Ovary (tissue), 9 donors: ENCODE data around the gene SLC27A3. TPM values are rescaled to one million over a fixed set of nuclear protein-coding genes. Genes with fewer than 3 reads are reported as not detected.

Source experiments
- DNase-seq, 5 donors: peaks; one replicate each; pipeline ENCODE4 v3.0.0-alpha.2; 2019 to 2020
- H3K27ac ChIP-seq, 2 donors: fragments of 200-600 bp; one replicate each; pipeline versions ENCODE4 v1.5.1 to v1.8.0; 2019 to 2022
- H3K27me3 ChIP-seq: fragments of 200-600 bp; one replicate; pipeline ENCODE4 v1.8.0; 2022
- H3K36me3 ChIP-seq: fragments of 200-600 bp; sonication (generic); one replicate; pipeline ENCODE4 v1.5.1; 2019
- H3K4me1 ChIP-seq: one replicate; pipeline ENCODE4 v1.8.1; 2013; ENCODE audit warnings: mild to moderate bottlenecking, moderate library complexity; ENCODE audit not compliant: insufficient read depth
- H3K4me3 ChIP-seq: fragments of 200-600 bp; sonication (generic); one replicate; pipeline ENCODE4 v1.5.1; 2017
- H3K9me3 ChIP-seq, 2 donors: fragments of 200-600 bp in 1 of 2; sonication (generic) in 1 of 2; one replicate each; pipeline versions ENCODE4 v1.5.1 to v1.8.1; 2013 to 2019; ENCODE audit warnings: mild to moderate bottlenecking in 1 of 2, moderate library complexity in 1 of 2
- CTCF ChIP-seq, 3 donors: fragments of 450-650 bp in 2 of 3; fragments of 200-600 bp in 1 of 3; IDR thresholded peaks; one replicate each; pipeline versions ENCODE4 v1.5.1 to v1.8.0; 2016 to 2022; ENCODE audit warnings: antibody characterized with exemption in 3 of 3, mild to moderate bottlenecking in 1 of 3
- EP300 ChIP-seq: sonication (generic); formaldehyde crosslinking; IDR thresholded peaks from one replicate; pipeline ENCODE4 v1.6.1; 2017; ENCODE audit warnings: antibody characterized with exemption
- POLR2A ChIP-seq: fragments of 450-650 bp; IDR thresholded peaks from one replicate; pipeline ENCODE4 v1.6.1; 2017; ENCODE audit warnings: antibody characterized with exemption, mild to moderate bottlenecking, moderate library complexity
- WGBS, 3 donors: extraction: QIAGEN DNeasy Blood & Tissue Kit in 1 of 3; methylation state at CpG; one replicate each; pipeline versions ENCODE4 v1.1.5 to v1.1.7; 2013 to 2017; 5-methylcytosine and 5-hydroxymethylcytosine counted together
- intact Hi-C, 4 donors: fragments of 100-400 bp; cut with DNase I; formaldehyde crosslinking; loops; one replicate each; pipeline versions ENCODE4 v1.11.0 to v1.15.1; 2022 to 2023
- polyA plus RNA-seq, 2 donors: library from polyadenylated mRNA; stranded (reverse); fragments of 200-250 nt in 1 of 2; fragments of 350-450 nt in 1 of 2; fragmentation: Illumina TruSeq in 1 of 2; extraction: RNeasy Lipid Tissue Mini Kit (QIAGEN cat#74804) in 1 of 2; gene quantifications; one replicate each; pipeline ENCODE4 v1.2.3, GENCODE V29; 2013 to 2014
- total RNA-seq, 7 donors: library from RNA; depleted of rRNA in 2 of 7; stranded (reverse); fragments of >200 nt in 2 of 7; fragmentation: NEBNext Ultra II Directional in 3 of 7; extraction: Animal tissue kit (Norgen Biotek cat#: 25700) in 3 of 7; gene quantifications; one replicate each; pipeline versions ENCODE4 v1.1.0 to v1.2.4, GENCODE V29; 2016 to 2023
- donor health status: DM: no; HTN: no; CAD: no; lungs with moderate emphysema.
- donor health status: DM: no; HTN: no; CAD: no.
- donor health status: Bipolar disorder and iron deficiency.
- donor health status: DM: yes; HTN: yes; CAD: no.
- donor health status: DM: no; HTN: no; CAD: no.
- donor health status: DM: yes; HTN: yes; CAD: no.

Gene SLC27A3
- total and polyA plus RNA-seq, 9 donors: 9.5 to 50.9 (median 31.1) TPM

DNA sequence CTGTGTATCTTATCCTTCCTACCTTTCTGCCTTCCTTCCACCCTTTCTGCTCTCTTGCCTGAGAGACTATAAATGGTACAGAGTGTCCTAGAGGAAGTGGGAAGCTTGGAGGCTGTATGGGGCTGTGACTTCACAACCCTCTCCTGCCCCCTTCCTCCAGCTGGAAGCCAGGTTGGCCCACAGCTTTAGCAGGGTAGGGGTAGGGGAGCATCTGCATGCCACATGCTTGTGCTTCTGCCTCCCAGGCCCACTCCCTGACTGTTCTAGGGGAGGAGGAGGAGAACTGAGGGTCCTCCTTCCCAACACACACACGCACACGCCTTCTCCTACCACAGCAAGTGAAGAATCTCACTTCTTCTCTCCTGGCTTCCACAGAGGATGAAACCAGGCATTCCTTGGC, 3.9 kb upstream of the SLC27A3 start:
- WGBS, 3 donors: 91 to 97% (median 93%) methylated on average over 2 of the region's 2 CpGs
- Histone ChIP-seq H3K36me3 (no peaks in the 10 kb centered on the region), H3K27ac (no peak overlapping the region), H3K4me3 (no peak overlapping the region), H3K27me3 (no peaks in the 10 kb centered on the region), H3K9me3 (no peaks in the 10 kb centered on the region), H3K4me1 (peaks cover 2% of the 10 kb centered on the region)
- TF ChIP-seq POLR2A (no peak), CTCF (IDR thresholded peaks at IDR 0.05) (no peak), EP300 (no peak)
- intact Hi-C loops: loop anchor here in 3 of 4 donors (5.0 to 10.0 kb wide), 3 partner anchors 94 to 256 kb away; partner anchors contain the start of gene NPR1 (in 3 of the 3)
- DNase-seq: no peak

DNA sequence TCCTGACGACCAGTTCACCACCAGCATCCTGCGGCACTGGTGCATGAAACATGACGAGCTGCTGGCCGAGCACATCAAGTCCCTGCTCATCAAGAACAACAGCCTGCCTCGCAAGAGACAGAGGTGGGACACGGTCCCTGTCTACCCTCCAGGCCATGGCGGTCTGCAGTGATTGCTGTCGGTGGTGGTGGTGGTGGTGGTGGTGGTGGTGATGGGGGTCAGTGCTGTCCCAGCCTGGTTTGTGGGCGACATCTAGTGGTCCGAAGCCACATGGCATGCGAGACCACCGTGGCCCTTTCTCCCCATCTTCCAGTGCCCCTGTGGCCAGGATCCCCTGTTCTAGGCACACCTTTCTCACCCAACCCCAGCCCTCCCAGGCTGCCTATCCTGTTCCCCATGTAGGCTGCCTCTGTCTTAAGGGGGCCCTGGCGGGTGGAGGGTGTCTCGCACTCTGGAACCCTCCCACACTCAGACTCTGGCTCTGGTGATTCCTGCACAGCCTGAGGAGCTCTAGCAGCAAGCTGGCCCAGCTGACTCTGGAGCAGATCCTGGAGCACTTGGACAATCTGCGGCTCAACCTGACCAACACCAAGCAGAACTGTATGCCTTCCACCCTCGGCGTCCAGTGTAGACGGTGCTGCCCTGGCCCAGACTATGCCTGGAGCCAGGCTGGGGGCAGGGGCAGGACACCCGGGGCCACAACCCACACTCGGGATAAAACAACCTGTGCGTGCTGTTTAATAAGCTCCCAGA, 3.2 kb upstream of the SLC27A3 start:
- Histone ChIP-seq H3K36me3 (no peaks in the 10 kb centered on the region), H3K27me3 (no peaks in the 10 kb centered on the region), H3K4me1 (peaks cover 6% of the 10 kb centered on the region), H3K9me3 (no peaks in the 10 kb centered on the region), H3K4me3 (no peak overlapping the region), H3K27ac (no peak overlapping the region)
- peak in 4 of 5 donors; percentile 52 to 71 (median 58) for DNase-seq
- TF ChIP-seq POLR2A (no peak), CTCF (IDR thresholded peaks at IDR 0.05) (peak; percentile 24 to 67 (median 41)), EP300 (no peak)
- intact Hi-C loops: loop anchor here in 3 of 4 donors (5.0 to 10.0 kb wide), 3 partner anchors 95 to 257 kb away; partner anchors contain the start of gene NPR1 (in 3 of the 3)
- WGBS, 3 donors: 63 to 72% (median 67%) methylated on average over 21 of the region's 21 CpGs

DNA sequence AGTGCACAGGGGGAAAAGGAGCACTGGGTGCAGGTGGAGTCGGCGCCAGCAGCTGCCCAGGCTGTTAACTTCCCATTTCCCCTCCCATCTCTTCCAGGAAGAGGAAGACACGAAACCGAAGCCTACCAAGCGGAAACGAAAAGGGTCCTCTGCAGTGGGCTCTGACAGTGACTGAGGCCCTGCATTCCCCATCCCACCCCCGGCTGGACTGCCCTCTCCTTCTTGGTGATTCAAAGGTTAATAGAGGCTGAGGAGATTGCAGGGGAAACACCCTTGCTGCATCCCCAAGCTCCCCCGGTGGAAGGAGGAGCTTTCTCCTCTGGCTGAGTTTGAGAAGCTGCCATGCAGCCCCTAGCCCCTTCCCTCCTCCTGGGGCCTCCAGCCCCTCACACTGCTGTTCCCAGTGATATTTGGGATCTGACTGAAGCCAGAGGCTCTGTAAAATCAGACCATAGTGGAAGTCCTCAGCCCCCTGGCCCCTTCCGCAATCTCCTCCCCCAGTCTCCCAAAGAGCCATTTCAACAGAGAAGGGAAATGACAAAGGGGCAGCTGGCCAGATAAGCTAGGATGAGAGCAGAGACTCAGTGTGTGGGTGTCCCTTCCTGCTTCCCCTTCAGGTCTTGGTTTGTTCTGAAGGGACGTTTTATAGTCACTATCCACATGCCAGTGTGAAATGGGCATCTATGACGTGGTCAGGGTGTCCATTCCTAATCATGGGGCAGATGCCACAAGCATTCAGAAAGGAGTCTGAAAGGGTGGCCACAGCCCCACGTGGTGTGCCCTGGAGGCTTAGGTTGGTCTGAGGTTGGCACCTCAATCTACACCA, 1.9 kb upstream of the SLC27A3 start:
- no peak for DNase-seq
- Histone ChIP-seq H3K27ac (no peak overlapping the region), H3K4me1 (peaks cover 6% of the 10 kb centered on the region), H3K9me3 (no peaks in the 10 kb centered on the region), H3K27me3 (no peaks in the 10 kb centered on the region), H3K4me3 (no peak overlapping the region), H3K36me3 (no peaks in the 10 kb centered on the region)
- intact Hi-C loops: loop anchor here in 3 of 4 donors (5.0 to 10.0 kb wide), 3 partner anchors 96 to 259 kb away; partner anchors contain the start of gene NPR1 (in 3 of the 3)
- 68 to 75% (median 72%) methylated on average over 12 of the region's 12 CpGs for WGBS, 3 donors
- no peak for TF ChIP-seq EP300

- Histone ChIP-seq H3K36me3 (no peaks in the 10 kb centered on the region), H3K4me3 (no peak overlapping the region), H3K27me3 (no peaks in the 10 kb centered on the region), H3K27ac (peak overlapping the region; percentile 69 to 84), H3K9me3 (no peaks in the 10 kb centered on the region), H3K4me1 (peaks cover 6% of the 10 kb centered on the region)
- intact Hi-C loops: loop anchor here (2.0 to 10.0 kb wide), 4 partner anchors 97 to 259 kb away; partner anchors contain the start of gene NPR1 (in 3 of the 4)
- DNase-seq: peak in 1 of 5 donors; percentile 30
- no peak for TF ChIP-seq CTCF (IDR thresholded peaks at IDR 0.05)
- no peak for TF ChIP-seq POLR2A
- TF ChIP-seq EP300: no peak
- 72 to 76% (median 75%) methylated on average over 8 of the region's 8 CpGs for WGBS, 3 donors
These were observed 1.1 kb upstream of the SLC27A3 start for GRCh38 chr1:153774026-153774595.
